SK-N-SH (cell line): Measurements from ENCODE around the gene NRSN1.

ENCODE experiments used
- FOXJ3 ChIP-seq: sonication (generic); formaldehyde crosslinking; IDR thresholded peaks from 2 replicates; pipeline ENCODE4 v1.5.1; 2020; ENCODE audit warnings: mild to moderate bottlenecking, missing genetic modification reagents
- RAD21 ChIP-seq: IDR thresholded peaks from 2 replicates; pipeline ENCODE4 v1.6.1; 2012; ENCODE audit warnings: mild to moderate bottlenecking, low read length
- SMC3 ChIP-seq: IDR thresholded peaks from 2 replicates; pipeline ENCODE4 v1.6.1; 2012; ENCODE audit warnings: low read depth, low read length, improper control_type of control experiment
- TAF1 ChIP-seq: IDR thresholded peaks from 2 replicates; pipeline ENCODE4 v1.6.1; 2012; ENCODE audit warnings: low read depth, mild to moderate bottlenecking, low read length, moderate library complexity, borderline replicate concordance
- TCF12 ChIP-seq: IDR thresholded peaks from 2 replicates; pipeline ENCODE4 v1.4.0; 2012
- TEAD4 ChIP-seq: IDR thresholded peaks from 2 replicates; pipeline ENCODE4 v1.4.0; 2012; ENCODE audit warnings: mild to moderate bottlenecking, borderline replicate concordance; ENCODE audit not compliant: insufficient read depth
- TF ChIP-seq, protein P1 (sequence below): fragments of 200-600 bp; sonication (generic); IDR thresholded peaks from 2 replicates; pipeline ENCODE4 v1.6.1; 2017; ENCODE audit warnings: antibody characterized with exemption, mild to moderate bottlenecking, moderate library complexity

DNA sequence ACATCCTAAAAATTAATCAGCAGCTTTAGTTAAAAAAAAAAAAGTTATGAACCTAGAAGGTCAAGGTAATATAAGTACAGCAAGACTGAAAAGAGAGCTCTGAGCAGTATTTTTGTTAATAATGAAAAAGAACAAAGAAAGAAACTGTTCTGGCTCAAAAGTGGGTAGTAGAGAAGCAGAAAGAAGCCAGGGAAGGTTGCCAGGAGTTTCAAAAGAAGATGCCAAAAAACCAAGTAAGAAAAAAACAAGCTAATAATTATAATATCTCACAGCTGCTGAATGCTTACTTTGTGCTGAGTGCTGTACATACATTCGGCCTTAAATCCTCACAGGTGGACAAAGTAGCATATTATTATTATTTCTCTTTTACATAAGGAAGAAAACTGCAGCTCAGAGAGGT, 31.9 kb downstream of the NRSN1 start:
- TF ChIP-seq, protein P1, sequence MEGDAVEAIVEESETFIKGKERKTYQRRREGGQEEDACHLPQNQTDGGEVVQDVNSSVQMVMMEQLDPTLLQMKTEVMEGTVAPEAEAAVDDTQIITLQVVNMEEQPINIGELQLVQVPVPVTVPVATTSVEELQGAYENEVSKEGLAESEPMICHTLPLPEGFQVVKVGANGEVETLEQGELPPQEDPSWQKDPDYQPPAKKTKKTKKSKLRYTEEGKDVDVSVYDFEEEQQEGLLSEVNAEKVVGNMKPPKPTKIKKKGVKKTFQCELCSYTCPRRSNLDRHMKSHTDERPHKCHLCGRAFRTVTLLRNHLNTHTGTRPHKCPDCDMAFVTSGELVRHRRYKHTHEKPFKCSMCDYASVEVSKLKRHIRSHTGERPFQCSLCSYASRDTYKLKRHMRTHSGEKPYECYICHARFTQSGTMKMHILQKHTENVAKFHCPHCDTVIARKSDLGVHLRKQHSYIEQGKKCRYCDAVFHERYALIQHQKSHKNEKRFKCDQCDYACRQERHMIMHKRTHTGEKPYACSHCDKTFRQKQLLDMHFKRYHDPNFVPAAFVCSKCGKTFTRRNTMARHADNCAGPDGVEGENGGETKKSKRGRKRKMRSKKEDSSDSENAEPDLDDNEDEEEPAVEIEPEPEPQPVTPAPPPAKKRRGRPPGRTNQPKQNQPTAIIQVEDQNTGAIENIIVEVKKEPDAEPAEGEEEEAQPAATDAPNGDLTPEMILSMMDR = no peak
- TF ChIP-seq SMC3 (no peak), FOXJ3 (no peak), TEAD4 (no peak), RAD21 (no peak), TCF12 (no peak), TAF1 (no peak)
